ENCODE data around the gene DRAP1.
A peak's percentile ranks its signal among the peaks of the same experiment; 100 is the strongest.
"Not testable (repeated sequence)": the region's sequence is repeated elsewhere in the genome, so short reads cannot be mapped to it uniquely, and the experiment has no call there.

Gene DRAP1

DNA sequence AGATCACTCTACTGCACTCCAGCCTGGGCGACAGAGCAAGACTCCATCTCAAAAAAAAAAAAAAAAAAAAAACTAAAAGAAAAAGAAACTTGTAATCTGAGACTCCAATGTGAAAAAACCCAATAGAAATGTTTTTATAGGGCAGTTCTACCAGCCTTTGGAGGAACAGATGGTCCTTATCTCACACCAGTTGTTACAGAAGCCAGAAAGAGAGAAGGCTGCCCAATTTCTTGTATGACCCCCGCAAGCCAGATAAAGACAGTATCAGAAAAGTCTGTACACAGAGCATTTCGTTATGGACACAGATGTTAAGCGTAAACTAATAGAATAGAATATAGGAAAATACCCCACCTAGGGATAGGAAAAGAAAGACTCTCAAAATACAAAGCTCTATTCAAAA lies 14.8 kb downstream of the DRAP1 start:
- no peak for DNase-seq

- DNase-seq = no peak
These were observed 18.5 kb downstream of the DRAP1 start for GRCh38 chr11:65937766-65938165.

- DNase-seq = no peak
These were observed 22.6 kb downstream of the DRAP1 start for GRCh38 chr11:65941720-65942310.

- DNase-seq = no peak
These were observed 23.3 kb downstream of the DRAP1 start for GRCh38 chr11:65942531-65942930.

DNA sequence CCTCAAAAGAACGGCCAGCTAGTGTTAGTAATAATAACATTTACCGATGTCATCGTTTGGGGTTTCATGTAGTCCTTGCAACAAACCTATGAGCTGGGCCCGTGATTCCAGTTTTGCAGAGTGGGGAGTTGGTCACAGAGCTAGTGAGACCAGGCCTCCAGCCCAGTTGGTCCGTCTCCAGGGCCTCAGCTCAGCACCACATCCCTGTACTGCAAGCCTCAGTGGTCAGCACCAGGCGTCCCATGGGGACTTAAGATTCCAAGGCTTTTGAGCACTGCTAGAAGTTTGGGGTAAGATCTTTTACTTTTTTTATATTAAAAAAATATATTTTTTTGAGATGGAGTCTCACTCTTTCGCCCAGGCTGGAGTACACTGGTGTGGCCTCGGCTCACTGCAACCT lies 25.0 kb downstream of the DRAP1 start:
- no peak for DNase-seq

DNA sequence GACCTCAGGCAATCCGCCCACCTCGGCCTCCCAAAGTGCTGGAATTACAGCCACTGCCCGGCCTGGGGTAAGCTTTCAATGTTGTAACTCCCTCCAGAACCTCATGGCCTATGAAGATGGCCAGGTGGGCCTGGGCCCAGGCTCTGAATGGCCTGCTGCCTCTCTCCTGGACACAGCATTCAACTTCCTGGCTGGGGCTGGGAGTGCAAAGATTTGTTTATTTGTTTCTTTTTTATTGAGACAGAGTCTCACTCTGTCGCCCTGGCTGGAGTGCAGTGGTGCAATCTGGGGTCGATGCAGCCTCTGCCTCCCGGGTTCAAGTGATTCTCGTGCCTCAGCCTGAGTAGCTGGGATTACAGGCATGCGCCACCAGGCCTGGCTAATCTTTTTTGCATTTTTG lies 25.5 kb downstream of the DRAP1 start:
- no peak for DNase-seq

DNA sequence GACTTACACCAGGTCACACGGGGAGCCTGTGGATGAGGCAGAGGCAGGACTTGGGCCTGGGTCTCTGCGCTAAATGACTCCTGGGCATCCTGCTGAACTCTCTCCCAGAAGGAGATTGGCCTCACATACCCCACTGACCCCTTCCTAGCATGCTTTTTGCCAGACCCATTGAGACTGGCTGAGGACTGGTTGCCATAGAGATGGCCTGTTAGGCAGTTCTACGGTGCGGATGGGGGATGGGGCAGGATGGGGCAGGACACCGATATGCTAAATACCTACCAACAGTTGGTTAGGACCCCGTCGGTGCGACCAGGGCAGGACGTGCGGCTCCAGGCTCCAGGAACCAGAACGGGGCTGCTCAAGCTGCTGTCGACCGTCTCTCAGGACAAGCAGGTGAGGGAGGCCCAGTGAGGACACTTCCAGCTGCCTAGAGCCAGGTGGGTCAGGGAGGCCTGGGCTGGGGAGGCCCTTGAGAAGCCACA lies 26.2 kb downstream of the DRAP1 start, which contains the start of gene TSGA10IP:
TSGA10IP (plus strand) TSS at position 51 of the 482 bp plus-strand sequence; CDS start at position 247, 196 bp downstream.
- DNase-seq = no peak

DNA sequence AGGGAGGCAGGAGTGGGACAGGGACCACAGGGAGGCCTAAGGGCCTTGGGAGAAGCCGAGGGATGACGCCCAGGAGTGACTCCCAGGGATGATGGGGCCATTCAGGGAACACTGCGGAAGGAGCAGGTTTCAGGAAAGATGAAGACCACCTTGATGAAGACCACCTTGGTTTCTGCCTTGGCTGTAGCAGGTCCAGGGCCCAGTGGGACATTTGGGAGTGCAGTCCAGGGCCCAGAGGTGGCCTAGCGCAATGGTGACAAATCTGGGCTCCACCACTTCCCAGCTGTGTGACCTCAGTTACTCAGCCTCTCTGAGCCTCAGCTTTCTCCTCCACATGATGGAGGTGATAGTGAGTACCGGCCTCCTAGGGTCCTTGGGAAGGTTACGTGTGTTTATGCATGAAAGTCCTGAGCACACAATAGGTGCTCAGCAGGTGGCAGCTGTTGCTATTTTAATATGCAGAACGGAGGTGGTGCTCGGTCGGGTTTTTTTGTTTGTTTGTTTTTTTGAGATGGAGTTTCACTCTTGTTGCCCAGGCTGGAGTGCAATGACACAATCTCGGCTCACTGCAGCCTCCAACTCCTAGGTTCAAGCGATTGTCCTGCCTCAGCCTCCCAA lies 26.8 kb downstream of the DRAP1 start:
- DNase-seq = no peak

DNA sequence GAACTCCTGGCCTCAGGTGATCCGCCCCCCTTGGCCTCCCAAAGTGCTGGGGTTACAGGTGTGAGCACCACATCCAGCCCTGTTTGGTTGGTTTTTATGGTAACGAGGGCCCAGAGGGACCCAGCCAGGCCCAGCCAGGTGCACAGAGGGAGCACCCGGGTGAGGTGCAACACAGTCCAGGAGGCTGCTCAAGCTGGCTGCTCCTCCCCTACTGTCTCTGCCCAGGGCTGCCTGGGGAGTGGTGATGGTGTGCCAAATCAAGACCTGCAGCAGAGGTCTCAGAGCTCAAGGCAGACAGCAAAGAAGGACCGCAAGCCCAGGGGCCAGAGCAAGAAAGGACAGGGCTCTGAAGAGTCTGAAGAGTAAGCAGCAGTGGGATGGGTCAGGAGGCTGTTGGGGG lies 27.4 kb downstream of the DRAP1 start:
- no peak for DNase-seq

GRCh38 chr11:65947133-65947532 lies 27.9 kb downstream of the DRAP1 start:
- no peak for DNase-seq

DNA sequence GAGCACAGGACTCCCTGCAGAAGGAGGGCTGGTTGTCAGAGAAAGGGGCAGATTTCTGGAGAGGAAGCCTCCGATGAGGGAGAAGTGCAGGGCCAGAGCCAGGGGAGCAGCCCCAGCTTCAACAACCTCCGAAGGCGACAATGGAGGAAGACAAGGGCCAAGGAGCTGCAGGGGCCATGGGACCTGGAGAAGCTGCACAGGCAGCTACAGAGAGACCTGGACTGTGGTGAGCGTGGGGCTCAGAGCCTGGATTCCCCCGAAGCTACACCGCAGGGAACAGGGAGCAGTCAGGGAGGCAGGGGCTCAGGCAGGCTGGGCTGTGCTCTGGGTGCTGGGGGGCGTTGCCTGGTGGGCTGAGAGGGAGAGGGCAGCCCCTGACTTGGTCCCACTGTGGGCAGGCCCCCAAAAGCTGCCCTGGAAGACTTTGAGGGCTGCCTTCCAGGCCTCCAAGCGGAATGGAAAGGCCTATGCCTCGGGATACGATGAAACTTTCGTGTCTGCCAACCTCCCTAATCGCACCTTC lies 28.4 kb downstream of the DRAP1 start:
- no peak for DNase-seq

- DNase-seq = not testable (repeated sequence)
These were observed 31.5 kb downstream of the DRAP1 start for GRCh38 chr11:65950711-65951110.

DNA sequence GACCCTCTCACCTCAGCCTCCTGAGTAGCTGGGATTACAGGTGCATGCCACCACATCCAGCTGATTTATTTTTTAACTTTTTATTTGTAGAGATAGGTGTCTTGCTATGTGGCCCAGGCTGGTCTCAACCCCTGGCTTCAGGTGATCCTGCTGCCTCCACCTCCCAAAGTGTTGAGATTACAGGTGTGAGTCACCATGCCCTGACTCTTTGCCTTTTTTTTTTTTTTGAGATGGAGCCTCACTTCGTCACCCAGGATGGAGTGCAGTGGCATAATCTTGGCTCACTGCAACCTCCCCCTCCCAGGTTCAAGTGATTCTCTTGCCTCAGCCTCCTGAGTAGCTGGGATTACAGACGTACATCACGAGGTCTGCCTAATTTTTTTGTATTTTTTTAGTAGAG lies 32.4 kb downstream of the DRAP1 start:
- DNase-seq = not testable (repeated sequence)

DNA sequence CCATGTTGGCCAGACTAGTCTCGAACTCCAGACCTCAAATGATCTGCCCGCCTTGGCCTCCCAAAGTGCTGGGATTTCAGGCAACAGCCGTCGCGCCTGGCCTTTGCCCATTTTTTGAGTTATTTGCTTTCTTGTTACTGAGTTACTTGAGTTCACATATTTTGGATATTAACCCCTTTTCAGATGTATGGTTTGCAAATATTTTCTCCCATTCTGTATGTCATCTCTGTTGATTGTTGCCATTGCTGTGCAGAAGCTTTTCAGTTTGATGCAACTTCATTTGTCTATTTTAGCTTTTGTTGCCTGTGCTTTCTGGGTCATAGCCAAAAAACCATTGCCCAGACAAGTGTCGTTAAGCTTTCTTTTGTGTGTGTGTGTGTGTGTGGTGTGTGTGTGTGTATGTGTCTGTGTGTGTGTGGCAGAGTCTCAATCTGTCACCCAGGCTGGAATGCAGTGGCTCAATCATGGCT lies 32.9 kb downstream of the DRAP1 start:
- no peak for DNase-seq

DNA sequence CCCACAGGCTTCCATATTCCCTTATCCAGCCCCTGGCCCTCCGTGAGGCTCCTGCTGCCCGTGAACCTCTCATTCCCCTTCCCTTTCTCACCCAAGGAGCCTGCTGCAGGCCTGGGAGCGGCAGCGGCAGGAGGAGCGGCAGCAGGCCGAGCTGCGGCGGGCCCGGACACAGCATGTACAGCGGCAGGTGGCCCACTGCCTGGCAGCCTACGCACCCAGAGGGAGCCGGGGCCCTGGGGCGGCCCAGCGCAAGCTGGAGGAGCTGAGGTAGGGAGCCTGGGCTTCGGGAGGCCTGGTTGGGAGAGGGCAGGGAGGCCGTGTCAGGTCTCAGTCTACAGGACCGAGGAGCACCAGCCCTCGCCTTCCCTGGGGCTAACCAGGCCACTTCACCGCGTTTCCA lies 34.2 kb downstream of the DRAP1 start:
- DNase-seq = no peak

- no peak for DNase-seq
These were observed 35.5 kb downstream of the DRAP1 start for GRCh38 chr11:65954771-65955170.

- DNase-seq = no peak
These were observed 39.1 kb downstream of the DRAP1 start for GRCh38 chr11:65958291-65958690.

DNA sequence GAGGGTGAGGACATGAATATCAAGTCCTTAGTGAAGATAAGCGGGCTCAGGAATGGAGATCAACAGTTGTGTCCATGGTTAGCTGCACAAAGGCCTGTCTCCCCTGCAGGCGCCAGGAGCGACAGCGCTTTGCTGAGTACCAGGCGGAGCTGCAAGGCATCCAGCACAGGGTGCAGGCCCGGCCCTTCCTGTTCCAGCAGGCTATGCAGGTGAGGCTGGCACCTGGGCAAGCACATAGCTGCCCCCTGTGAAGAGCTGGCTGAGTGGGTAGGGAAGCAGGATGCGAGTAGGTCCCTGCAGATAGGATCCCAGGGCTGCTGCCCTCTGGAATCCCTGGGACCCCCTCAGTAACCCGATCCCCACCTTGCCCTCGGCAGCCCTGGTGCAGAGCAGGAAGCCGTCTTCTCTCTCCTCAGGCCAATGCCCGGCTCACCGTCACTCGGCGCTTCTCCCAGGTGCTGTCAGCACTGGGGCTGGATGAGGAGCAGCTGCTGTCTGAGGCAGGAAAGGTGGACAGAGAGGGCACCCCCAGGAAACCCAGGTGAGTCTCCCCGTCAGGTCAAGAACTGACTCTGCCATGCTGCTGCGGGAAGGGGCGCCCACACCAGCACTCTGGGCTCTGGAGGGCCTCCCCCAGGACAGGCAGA lies 39.7 kb downstream of the DRAP1 start:
- no peak for DNase-seq

DNA sequence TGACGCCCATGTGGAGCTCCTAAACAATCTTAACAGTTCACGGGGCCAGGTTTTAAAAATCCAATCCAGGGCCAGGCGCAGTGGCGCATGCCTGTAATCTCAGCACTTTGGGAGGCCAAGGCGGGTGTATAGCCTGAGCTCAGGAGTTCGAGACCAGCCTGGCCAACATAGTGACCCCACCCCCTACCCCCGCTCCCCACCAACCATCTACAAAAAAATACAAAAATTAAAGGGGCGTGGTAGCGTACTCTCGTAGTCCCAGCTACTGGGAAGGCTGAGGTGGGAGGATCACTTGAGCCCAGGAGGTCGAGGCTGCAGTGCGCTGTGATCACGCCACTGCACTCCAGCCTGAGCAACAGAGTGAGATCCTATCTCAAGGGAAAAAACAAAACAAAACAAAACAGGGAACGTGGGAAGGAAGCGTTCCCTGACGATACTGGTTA lies 41.6 kb downstream of the DRAP1 start:
- DNase-seq = no peak

- peak; percentile 96 for DNase-seq
These were observed 42.3 kb downstream of the DRAP1 start, which contains the start of gene SART1 for GRCh38 chr11:65961267-65962140. TSS of gene SART1 (plus strand) at chr11:65961734. CDS start at chr11:65961781, 47 bp downstream.

GRCh38 chr11:65962141-65962564 lies 42.9 kb downstream of the DRAP1 start:
- no peak for DNase-seq

DNA sequence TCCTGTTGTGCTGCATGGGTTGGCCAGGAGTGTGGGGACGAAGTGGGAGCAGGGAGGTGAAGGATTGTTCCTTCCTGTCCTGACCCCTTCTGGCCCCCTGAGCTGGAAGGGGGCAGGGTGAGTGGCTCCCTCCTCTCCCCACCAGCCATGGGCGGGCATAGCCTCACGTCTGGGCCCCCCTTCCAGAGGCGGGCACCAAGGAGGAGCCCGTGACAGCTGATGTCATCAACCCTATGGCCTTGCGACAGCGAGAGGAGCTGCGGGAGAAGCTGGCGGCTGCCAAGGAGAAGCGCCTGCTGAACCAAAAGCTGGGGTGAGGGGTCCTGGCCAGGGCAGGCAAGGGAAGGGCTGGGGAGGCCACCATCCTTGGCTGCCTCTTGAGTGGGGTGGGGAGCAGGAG lies 45.7 kb downstream of the DRAP1 start:
- DNase-seq = no peak

Data from DMS79 treated with DMSO at 0.1 percent for 48 hours (cell line).